ENCODE data around the gene CD55.

Gene CD55

GRCh38 chr1:207305489-207305873 is 16.0 kb upstream of the CD55 start:
- H3K27ac ChIP-seq: no peak overlapping the region
- TF ChIP-seq, protein P1, sequence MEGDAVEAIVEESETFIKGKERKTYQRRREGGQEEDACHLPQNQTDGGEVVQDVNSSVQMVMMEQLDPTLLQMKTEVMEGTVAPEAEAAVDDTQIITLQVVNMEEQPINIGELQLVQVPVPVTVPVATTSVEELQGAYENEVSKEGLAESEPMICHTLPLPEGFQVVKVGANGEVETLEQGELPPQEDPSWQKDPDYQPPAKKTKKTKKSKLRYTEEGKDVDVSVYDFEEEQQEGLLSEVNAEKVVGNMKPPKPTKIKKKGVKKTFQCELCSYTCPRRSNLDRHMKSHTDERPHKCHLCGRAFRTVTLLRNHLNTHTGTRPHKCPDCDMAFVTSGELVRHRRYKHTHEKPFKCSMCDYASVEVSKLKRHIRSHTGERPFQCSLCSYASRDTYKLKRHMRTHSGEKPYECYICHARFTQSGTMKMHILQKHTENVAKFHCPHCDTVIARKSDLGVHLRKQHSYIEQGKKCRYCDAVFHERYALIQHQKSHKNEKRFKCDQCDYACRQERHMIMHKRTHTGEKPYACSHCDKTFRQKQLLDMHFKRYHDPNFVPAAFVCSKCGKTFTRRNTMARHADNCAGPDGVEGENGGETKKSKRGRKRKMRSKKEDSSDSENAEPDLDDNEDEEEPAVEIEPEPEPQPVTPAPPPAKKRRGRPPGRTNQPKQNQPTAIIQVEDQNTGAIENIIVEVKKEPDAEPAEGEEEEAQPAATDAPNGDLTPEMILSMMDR (IDR thresholded peaks at IDR 0.05): no peak
- TF ChIP-seq ZFX (IDR thresholded peaks at IDR 0.05; ENCODE audit: borderline replicate concordance): no peak

DNA sequence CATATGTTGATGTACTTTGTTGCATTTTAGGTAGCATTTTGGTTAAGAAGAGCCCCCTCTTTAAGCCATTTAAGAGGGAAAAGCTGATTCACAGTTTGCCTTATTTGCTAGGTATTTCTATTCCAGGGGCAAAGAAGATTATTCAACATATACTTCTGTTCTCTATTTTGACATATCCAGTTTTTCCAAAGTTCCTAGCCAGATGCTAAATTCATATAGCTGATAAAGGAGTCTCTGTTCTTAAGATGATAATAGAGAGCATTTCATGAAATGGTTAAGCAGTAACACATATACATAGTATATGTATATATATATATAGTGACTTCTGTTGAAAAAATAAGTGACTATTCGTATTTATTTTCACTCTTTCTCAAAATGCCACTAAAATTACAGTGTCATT is 15.5 kb upstream of the CD55 start:
- TF ChIP-seq, protein P1 (IDR thresholded peaks at IDR 0.05): no peak
- no peak for TF ChIP-seq ZFX (IDR thresholded peaks at IDR 0.05; ENCODE audit: borderline replicate concordance)
- H3K27ac ChIP-seq: no peak overlapping the region

GRCh38 chr1:207306603-207307002 is 14.9 kb upstream of the CD55 start:
- no peak overlapping the region for H3K27ac ChIP-seq
- no peak for TF ChIP-seq ZFX (IDR thresholded peaks at IDR 0.05; ENCODE audit: borderline replicate concordance)
- TF ChIP-seq, protein P1 (IDR thresholded peaks at IDR 0.05): no peak

DNA sequence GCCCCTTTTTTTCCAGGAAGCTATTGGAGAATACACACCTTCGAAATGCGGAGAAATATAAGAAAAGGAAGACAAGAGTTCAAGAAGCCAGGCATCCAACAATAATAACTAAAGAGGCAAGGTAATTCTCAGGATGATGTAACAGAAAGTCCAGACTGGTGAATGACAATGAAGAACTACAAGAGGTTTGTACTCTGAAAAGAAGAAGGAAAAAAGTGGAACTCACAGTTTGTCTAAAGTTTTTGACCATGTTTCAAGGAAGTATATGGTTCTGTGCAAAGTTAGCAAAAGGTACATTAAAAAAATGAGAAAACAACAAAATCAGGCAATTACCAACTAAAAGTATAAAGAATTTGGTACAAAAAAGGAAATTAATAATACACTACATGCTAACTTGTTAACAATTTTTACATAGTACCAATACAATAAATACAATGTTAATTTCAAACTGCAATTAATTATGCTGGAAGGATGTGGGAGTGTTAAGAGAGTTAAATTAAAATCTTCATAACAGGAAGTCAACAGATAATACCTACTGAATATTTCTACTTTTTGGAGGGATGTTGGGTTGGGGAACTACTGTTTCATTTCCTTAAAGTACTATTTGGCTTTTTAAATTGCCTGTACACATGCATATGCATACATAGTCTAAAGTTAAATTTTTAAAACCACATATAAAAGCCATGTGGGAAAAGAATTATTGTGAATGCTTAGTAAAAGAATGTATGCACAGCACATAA is 12.9 kb upstream of the CD55 start:
- TF ChIP-seq ZFX (IDR thresholded peaks at IDR 0.05; ENCODE audit: borderline replicate concordance): no peak
- TF ChIP-seq, protein P1 (IDR thresholded peaks at IDR 0.05): no peak
- no peak overlapping the region for H3K27ac ChIP-seq

DNA sequence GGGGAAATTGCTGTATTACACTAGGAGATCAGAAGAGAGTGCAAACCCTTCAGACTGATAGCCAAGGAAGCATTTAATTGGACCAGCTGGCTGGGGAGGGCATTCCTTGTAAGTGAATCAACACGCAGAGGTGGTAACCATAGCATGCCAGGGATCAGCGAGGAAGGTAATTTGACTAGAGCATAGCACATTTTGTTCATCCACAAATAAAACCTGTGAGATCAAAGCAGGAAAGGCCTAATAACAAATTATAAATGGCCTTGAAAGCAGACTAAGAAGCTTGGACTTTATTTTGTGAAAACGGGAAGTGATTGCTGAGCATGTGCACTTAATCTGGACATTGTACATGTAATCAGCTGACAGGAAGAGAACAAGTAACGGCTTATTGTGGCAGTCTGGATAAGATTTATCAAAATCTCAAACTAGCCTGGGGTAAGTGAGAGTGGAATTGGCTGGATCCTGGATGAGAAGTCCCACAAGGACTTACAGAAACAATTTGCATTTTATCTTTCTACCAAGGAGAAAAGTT is 11.7 kb upstream of the CD55 start:
- no peak for TF ChIP-seq ZFX (IDR thresholded peaks at IDR 0.05; ENCODE audit: borderline replicate concordance)
- TF ChIP-seq, protein P1 (IDR thresholded peaks at IDR 0.05): no peak
- H3K27ac ChIP-seq: no peak overlapping the region

GRCh38 chr1:207311888-207312603 is 9.4 kb upstream of the CD55 start:
- no peak overlapping the region for H3K27ac ChIP-seq

More at GRCh38 chr1:207311888-207312603, 9.4 kb upstream of the CD55 start:
- TF ChIP-seq, protein P1 (IDR thresholded peaks at IDR 0.05): no peak
- TF ChIP-seq ZFX (IDR thresholded peaks at IDR 0.05; ENCODE audit: borderline replicate concordance): no peak
